ENCODE data around the gene PRODH2. TPM values are rescaled to one million over a fixed set of nuclear protein-coding genes. Genes with fewer than 3 reads are reported as not detected.

The PRODH2 gene
- total RNA-seq, 1 experiment from 2014 or later: not detected

GRCh38 chr19:35816846-35817245 is 4.2 kb upstream of the PRODH2 start:
- Histone ChIP-seq H3K9me3 (ENCODE audit: low read length) (no peaks in the 10 kb centered on the region), H3K4me2 (ENCODE audit: low read length) (no peak overlapping the region), H3F3A (ENCODE audit: low read length, unreplicated experiment) (no peaks in the 10 kb centered on the region), H3K27ac (ENCODE audit: low read length) (no peak overlapping the region), H3K4me3 (ENCODE audit: low read length) (no peak overlapping the region), H3K79me2 (ENCODE audit: low read length) (no peaks in the 10 kb centered on the region), H3K27me3 (ENCODE audit: low read length) (no peaks in the 10 kb centered on the region), H3K9ac (ENCODE audit: low read length) (no peak overlapping the region), H3K36me3 (ENCODE audit: low read depth, low read length) (no peaks in the 10 kb centered on the region), H3K4me1 (ENCODE audit: insufficient read depth, low read length) (no peaks in the 10 kb centered on the region), H3K9me2 (replicated peaks; ENCODE audit: low read length) (no peaks in the 10 kb centered on the region), H2AFZ (ENCODE audit: low read length) (no peak overlapping the region), H4K20me1 (ENCODE audit: low read length) (no peaks in the 10 kb centered on the region)
- POLR2A ChIA-PET (ENCODE audit: unreplicated experiment): no interaction called here
- CTCF ChIA-PET: interaction anchor here (0.6 kb wide), 2 partner anchors 114 to 124 kb away, joined by 3 read pairs; no protein-coding TSS in a partner anchor
- BruUV-seq (replicated peaks): no TSS peak
- DNase-seq (no peak), ATAC-seq (no peak)
- TF ChIP-seq EZH2 (IDR thresholded peaks at IDR 0.05; ENCODE audit: low read length, unreplicated experiment): no peak
- no peak for TF ChIP-seq CTCF (conservative IDR thresholded peaks at IDR 0.05; ENCODE audit: low read depth, low read length)
- no peak for TF ChIP-seq EZH2phosphoT487 (IDR thresholded peaks at IDR 0.05; ENCODE audit: borderline replicate concordance, low read length)
- intact Hi-C loops (cut with micrococcal nuclease): no loop called here

GRCh38 chr19:35816262-35816661 is 3.6 kb upstream of the PRODH2 start:
- Histone ChIP-seq H3K9me2 (replicated peaks; ENCODE audit: low read length) (no peaks in the 10 kb centered on the region), H3K9me3 (ENCODE audit: low read length) (no peaks in the 10 kb centered on the region), H2AFZ (ENCODE audit: low read length) (no peak overlapping the region), H3K4me3 (ENCODE audit: low read length) (no peak overlapping the region), H4K20me1 (ENCODE audit: low read length) (no peaks in the 10 kb centered on the region), H3K4me2 (ENCODE audit: low read length) (no peak overlapping the region), H3F3A (ENCODE audit: low read length, unreplicated experiment) (no peaks in the 10 kb centered on the region), H3K36me3 (ENCODE audit: low read depth, low read length) (no peaks in the 10 kb centered on the region), H3K27me3 (ENCODE audit: low read length) (no peaks in the 10 kb centered on the region), H3K79me2 (ENCODE audit: low read length) (no peaks in the 10 kb centered on the region), H3K4me1 (ENCODE audit: insufficient read depth, low read length) (no peaks in the 10 kb centered on the region), H3K27ac (ENCODE audit: low read length) (no peak overlapping the region), H3K9ac (ENCODE audit: low read length) (no peak overlapping the region)
- no TSS peak for BruUV-seq (replicated peaks)
- DNase-seq (no peak), ATAC-seq (no peak)
- CTCF ChIA-PET: interaction anchor here (0.6 kb wide), 2 partner anchors 113 to 123 kb away, joined by 3 read pairs; no protein-coding TSS in a partner anchor
- intact Hi-C loops (cut with micrococcal nuclease): no loop called here
- TF ChIP-seq EZH2 (IDR thresholded peaks at IDR 0.05; ENCODE audit: low read length, unreplicated experiment) (no peak), CTCF (conservative IDR thresholded peaks at IDR 0.05; ENCODE audit: low read depth, low read length) (no peak), EZH2phosphoT487 (IDR thresholded peaks at IDR 0.05; ENCODE audit: borderline replicate concordance, low read length) (no peak)
- POLR2A ChIA-PET (ENCODE audit: unreplicated experiment): no interaction called here

- H3K4me3 ChIP-seq (ENCODE audit: low read length): no peak overlapping the region
- no peak for DNase-seq
- H3K9me3 ChIP-seq (ENCODE audit: low read length): no peaks in the 10 kb centered on the region
- no peak overlapping the region for H3K9ac ChIP-seq (ENCODE audit: low read length)
- no peaks in the 10 kb centered on the region for H3K4me1 ChIP-seq (ENCODE audit: insufficient read depth, low read length)
- no peak overlapping the region for H3K27ac ChIP-seq (ENCODE audit: low read length)
- POLR2A ChIA-PET (ENCODE audit: unreplicated experiment): no interaction called here
- H3K36me3 ChIP-seq (ENCODE audit: low read depth, low read length): no peaks in the 10 kb centered on the region
- no peak overlapping the region for H2AFZ ChIP-seq (ENCODE audit: low read length)
- no TSS peak for BruUV-seq (replicated peaks)
- H3F3A ChIP-seq (ENCODE audit: low read length, unreplicated experiment): no peaks in the 10 kb centered on the region
- H4K20me1 ChIP-seq (ENCODE audit: low read length): no peaks in the 10 kb centered on the region
- H3K9me2 ChIP-seq (replicated peaks; ENCODE audit: low read length): no peaks in the 10 kb centered on the region
- H3K79me2 ChIP-seq (ENCODE audit: low read length): no peaks in the 10 kb centered on the region
- CTCF ChIA-PET: no interaction called here
- intact Hi-C loops (cut with micrococcal nuclease): no loop called here
- TF ChIP-seq EZH2phosphoT487 (IDR thresholded peaks at IDR 0.05; ENCODE audit: borderline replicate concordance, low read length) (no peak), CTCF (conservative IDR thresholded peaks at IDR 0.05; ENCODE audit: low read depth, low read length) (no peak), EZH2 (IDR thresholded peaks at IDR 0.05; ENCODE audit: low read length, unreplicated experiment) (no peak)
- H3K4me2 ChIP-seq (ENCODE audit: low read length): no peak overlapping the region
- H3K27me3 ChIP-seq (ENCODE audit: low read length): no peaks in the 10 kb centered on the region
- no peak for ATAC-seq
These were observed 622 bp upstream of the PRODH2 start for GRCh38 chr19:35813043-35813890.

Measured in PC-3 (cell line).